ENCODE measurements around the gene TRERF1. TPM values are rescaled to one million over a fixed set of nuclear protein-coding genes. Genes with fewer than 3 reads are reported as not detected.

The TRERF1 gene
- total and polyA plus RNA-seq, 2 of the 8 experiments (the other 6 are each of a cell fraction or from before 2014, with no cell fraction given) = 10.8 to 21.5 TPM

DNA sequence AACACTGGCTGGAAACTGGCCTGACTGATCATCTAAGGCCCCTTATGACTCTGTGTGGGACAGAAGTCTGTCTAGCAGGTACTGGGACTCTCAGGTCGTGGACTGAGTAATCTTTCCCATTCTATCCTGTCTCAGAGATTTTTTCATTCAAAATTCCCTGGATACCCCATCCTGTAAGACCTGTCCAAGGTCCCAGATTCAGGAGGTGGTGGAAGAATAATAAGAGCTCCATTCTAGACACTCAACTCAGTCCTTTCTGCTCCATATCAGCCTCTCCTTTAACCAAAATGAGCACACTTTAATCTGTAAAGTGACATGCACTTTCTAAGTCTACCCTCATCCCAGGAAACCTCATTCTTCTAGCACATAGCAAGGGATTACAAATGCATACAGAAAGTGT lies 151.5 kb downstream of the TRERF1 start:
- Histone ChIP-seq H3K79me1 (ENCODE audit: low read depth, low read length) (no peaks in the 10 kb centered on the region; the same call in none of the 2 replicates), H3K79me2 (ENCODE audit: control insufficient read depth in 1 of 2, insufficient read depth in 2 of 2, low read length in 2 of 2) (peaks cover 0 to 36% of the 10 kb centered on the region in 2 experiments; a peak in 2 of 4 replicates), H4K8ac (ENCODE audit: extremely low read depth, insufficient read depth, low read length) (no peak overlapping the region), H3K23ac (ENCODE audit: insufficient read length) (no peak overlapping the region), H2BK12ac (ENCODE audit: low read depth, low read length) (no peak overlapping the region), H3K56ac (replicated peaks; ENCODE audit: insufficient read length, low read depth, low read length) (no peak overlapping the region), H3K4me3 (ENCODE audit: extremely low read depth in 1 of 4, insufficient read depth in 2 of 4, low read depth in 3 of 4, low read length in 4 of 4) (no peak overlapping the region), H4K91ac (replicated peaks; ENCODE audit: insufficient read length, low read length) (no peak overlapping the region), H3K4me1 (replicated peaks in 1 of 4; ENCODE audit: control insufficient read depth in 3 of 4, insufficient read depth in 4 of 4, low read length in 3 of 4) (peaks cover 0 to 11% (median 3%) of the 10 kb centered on the region in 4 experiments; a peak in 4 of 7 replicates), H4K5ac (ENCODE audit: insufficient read length, low read depth, low read length) (no peak overlapping the region), H3K9me3 (ENCODE audit: insufficient read depth in 2 of 2, low read depth in 1 of 2, low read length in 1 of 2) (no peaks in the 10 kb centered on the region), H3K23me2 (ENCODE audit: low read depth, low read length) (no peaks in the 10 kb centered on the region), H2AK5ac (ENCODE audit: low read depth, low read length) (no peak overlapping the region), H3K9ac (replicated peaks in 1 of 4; ENCODE audit: extremely low read depth in 1 of 4, low read depth in 3 of 4, low read length in 3 of 4) (no peak overlapping the region), H3K36me3 (ENCODE audit: control insufficient read depth in 2 of 4, insufficient read depth in 4 of 4, low read length in 3 of 4) (peaks cover 3 to 12% (median 4%) of the 10 kb centered on the region in 4 experiments; a peak in 4 of 8 replicates), H3K4me2 (ENCODE audit: insufficient read depth in 1 of 2, low read depth in 2 of 2, low read length in 2 of 2) (no peak overlapping the region), H2BK5ac (ENCODE audit: low read depth, low read length) (no peak overlapping the region), H2BK15ac (ENCODE audit: low read length) (no peak overlapping the region), H3K18ac (ENCODE audit: extremely low read depth, low read length) (no peak overlapping the region), H3K4ac (replicated peaks; ENCODE audit: insufficient read length, low read depth, low read length) (no peak overlapping the region), H2BK20ac (ENCODE audit: low read length) (no peak overlapping the region), H2AFZ (ENCODE audit: low read length) (no peak overlapping the region), H2BK120ac (replicated peaks; ENCODE audit: low read depth, low read length) (no peak overlapping the region), H3K27me3 (replicated peaks in 1 of 4; ENCODE audit: control insufficient read depth in 3 of 4, extremely low read depth in 1 of 4, insufficient read depth in 3 of 4, low read length in 3 of 4) (no peaks in the 10 kb centered on the region), H3K27ac (ENCODE audit: low read depth, low read length) (no peak overlapping the region), H3K14ac (ENCODE audit: insufficient read length) (no peak overlapping the region), H4K20me1 (replicated peaks in 1 of 2; ENCODE audit: control insufficient read depth in 1 of 2, insufficient read depth in 2 of 2, low read length in 2 of 2) (peaks cover 2 to 3% of the 10 kb centered on the region in 2 experiments)
- WGBS, 2 experiments (ENCODE audit: extremely low coverage in 1 of 2, insufficient coverage in 1 of 2, insufficient read length in 1 of 2, insufficient replicate concordance in 2 of 2, low coverage in 1 of 2, low lambda C conversion rate in 2 of 2, missing lambda C conversion rate in 1 of 2) = 81% methylated on average over 1 of the region's 1 CpG; no CpG with 5 or more reads in 1 of the 2 experiments
- ChIA-PET CTCF (ENCODE audit: partially characterized antibody) (interaction anchor here (0.6 to 7.1 kb wide), 3 partner anchors 9 to 1196 kb away, joined by 3 to 39 read pairs (median 5); no protein-coding TSS in a partner anchor), POLR2A (ENCODE audit: partially characterized antibody) (no interaction called here)
- DNase-seq (ENCODE audit: low read depth in 1 of 2, low spot score in 2 of 2) = no peak
- FAIRE-seq = no peak
- no peak for TF ChIP-seq CREB1 (IDR thresholded peaks at IDR 0.05)
- TF ChIP-seq SIN3A (conservative IDR thresholded peaks at IDR 0.05 in 1 of 2, IDR thresholded peaks at IDR 0.05 in 1 of 2; ENCODE audit: low read depth in 1 of 2, low read length in 2 of 2) = no peak
- TF ChIP-seq ATF3 (IDR thresholded peaks at IDR 0.05; ENCODE audit: insufficient read depth, low read depth, low read length) = no peak
- TF ChIP-seq GABPA (IDR thresholded peaks at IDR 0.05; ENCODE audit: borderline replicate concordance, insufficient read depth, low read length) = no peak
- no peak for TF ChIP-seq EP300 (IDR thresholded peaks at IDR 0.05; ENCODE audit: borderline replicate concordance in 1 of 2, low read depth in 2 of 2, low read length in 2 of 2)
- no peak for TF ChIP-seq NRF1 (IDR thresholded peaks at IDR 0.05; ENCODE audit: low read depth, low read length)
- TF ChIP-seq, protein P1, sequence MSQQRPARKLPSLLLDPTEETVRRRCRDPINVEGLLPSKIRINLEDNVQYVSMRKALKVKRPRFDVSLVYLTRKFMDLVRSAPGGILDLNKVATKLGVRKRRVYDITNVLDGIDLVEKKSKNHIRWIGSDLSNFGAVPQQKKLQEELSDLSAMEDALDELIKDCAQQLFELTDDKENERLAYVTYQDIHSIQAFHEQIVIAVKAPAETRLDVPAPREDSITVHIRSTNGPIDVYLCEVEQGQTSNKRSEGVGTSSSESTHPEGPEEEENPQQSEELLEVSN (IDR thresholded peaks at IDR 0.05) = no peak
- no peak for TF ChIP-seq RAD21 (IDR thresholded peaks at IDR 0.05 in 1 of 2, conservative IDR thresholded peaks at IDR 0.05 in 1 of 2; ENCODE audit: low read depth in 2 of 2, low read length in 2 of 2)

All from H1 (cell line).